Left ventricle myocardium inferior (tissue), 1 donor: Measurements from ENCODE around the gene CRELD2. TPM values are rescaled to one million over a fixed set of nuclear protein-coding genes. Genes with fewer than 3 reads are reported as not detected.

Experiments
- DNase-seq: peaks from one replicate; pipeline ENCODE4 v3.0.0-alpha.2; 2020
- H3K27ac ChIP-seq: fragments of 200-600 bp; replicated peaks from 2 replicates; pipeline ENCODE4 v1.8.0; 2021
- H3K27me3 ChIP-seq: fragments of 200-600 bp; 2 replicates; pipeline ENCODE4 v1.8.0; 2021; ENCODE audit warnings: low read depth
- H3K36me3 ChIP-seq: fragments of 200-600 bp; 2 replicates; pipeline ENCODE4 v1.8.0; 2021
- H3K4me1 ChIP-seq: fragments of 200-600 bp; 2 replicates; pipeline ENCODE4 v1.8.0; 2021
- H3K4me3 ChIP-seq: fragments of 200-600 bp; 2 replicates; pipeline ENCODE4 v1.8.0; 2021; ENCODE audit warnings: mild to moderate bottlenecking, moderate library complexity
- H3K9me3 ChIP-seq: fragments of 200-600 bp; replicated peaks from 2 replicates; pipeline ENCODE4 v1.8.0; 2021
- intact Hi-C: fragments of 100-400 bp; cut with micrococcal nuclease; formaldehyde crosslinking; loops from one replicate; pipeline ENCODE4 v1.11.0; 2022
- total RNA-seq: library from RNA; stranded (reverse); fragmentation: NEBNext Ultra II Directional; extraction: Animal tissue kit (Norgen Biotek cat#: 25700); gene quantifications from one replicate; pipeline ENCODE4 v1.2.1, GENCODE V29; 2021
- TF ChIP-seq, protein P1 (sequence below): fragments of 200-600 bp; IDR thresholded peaks from 2 replicates; pipeline ENCODE4 v1.8.0; 2021; ENCODE audit warnings: antibody characterized with exemption, mild to moderate bottlenecking, borderline replicate concordance
- donor health status: DM: no; HTN: yes; CAD: no; lungs with severe emphysema.

CRELD2 gene
- total RNA-seq, 1 donor from 2014 or later = 25.5 TPM

DNA sequence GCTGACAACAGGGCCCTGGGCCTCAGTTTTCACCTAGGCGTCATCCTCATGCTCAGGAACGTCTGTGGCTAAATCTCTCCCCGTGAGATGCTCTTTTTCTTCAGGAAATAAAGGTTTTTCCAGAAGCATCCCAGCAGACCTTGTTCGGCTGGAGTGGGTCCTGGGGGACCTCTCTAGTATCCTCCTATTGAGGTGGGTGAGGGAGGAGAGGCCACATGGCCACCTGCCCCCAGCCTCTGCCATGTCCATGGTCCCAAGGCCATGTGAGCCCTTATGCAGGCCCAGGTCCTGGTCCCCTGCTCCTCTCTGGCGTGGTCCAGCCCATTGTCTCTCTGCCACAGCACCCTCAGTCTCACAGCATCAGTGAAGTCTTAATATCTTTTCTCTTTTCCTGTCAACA lies 22.2 kb upstream of the CRELD2 start:
- Histone ChIP-seq H3K27me3 (no peaks in the 10 kb centered on the region), H3K9me3 (peaks cover 12% of the 10 kb centered on the region), H3K4me3 (no peak overlapping the region), H3K4me1 (peaks cover 20% of the 10 kb centered on the region), H3K36me3 (peaks cover 38% of the 10 kb centered on the region), H3K27ac (no peak overlapping the region)
- TF ChIP-seq, protein P1, sequence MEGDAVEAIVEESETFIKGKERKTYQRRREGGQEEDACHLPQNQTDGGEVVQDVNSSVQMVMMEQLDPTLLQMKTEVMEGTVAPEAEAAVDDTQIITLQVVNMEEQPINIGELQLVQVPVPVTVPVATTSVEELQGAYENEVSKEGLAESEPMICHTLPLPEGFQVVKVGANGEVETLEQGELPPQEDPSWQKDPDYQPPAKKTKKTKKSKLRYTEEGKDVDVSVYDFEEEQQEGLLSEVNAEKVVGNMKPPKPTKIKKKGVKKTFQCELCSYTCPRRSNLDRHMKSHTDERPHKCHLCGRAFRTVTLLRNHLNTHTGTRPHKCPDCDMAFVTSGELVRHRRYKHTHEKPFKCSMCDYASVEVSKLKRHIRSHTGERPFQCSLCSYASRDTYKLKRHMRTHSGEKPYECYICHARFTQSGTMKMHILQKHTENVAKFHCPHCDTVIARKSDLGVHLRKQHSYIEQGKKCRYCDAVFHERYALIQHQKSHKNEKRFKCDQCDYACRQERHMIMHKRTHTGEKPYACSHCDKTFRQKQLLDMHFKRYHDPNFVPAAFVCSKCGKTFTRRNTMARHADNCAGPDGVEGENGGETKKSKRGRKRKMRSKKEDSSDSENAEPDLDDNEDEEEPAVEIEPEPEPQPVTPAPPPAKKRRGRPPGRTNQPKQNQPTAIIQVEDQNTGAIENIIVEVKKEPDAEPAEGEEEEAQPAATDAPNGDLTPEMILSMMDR = no peak
- intact Hi-C loops = no loop called here
- DNase-seq = no peak

DNA sequence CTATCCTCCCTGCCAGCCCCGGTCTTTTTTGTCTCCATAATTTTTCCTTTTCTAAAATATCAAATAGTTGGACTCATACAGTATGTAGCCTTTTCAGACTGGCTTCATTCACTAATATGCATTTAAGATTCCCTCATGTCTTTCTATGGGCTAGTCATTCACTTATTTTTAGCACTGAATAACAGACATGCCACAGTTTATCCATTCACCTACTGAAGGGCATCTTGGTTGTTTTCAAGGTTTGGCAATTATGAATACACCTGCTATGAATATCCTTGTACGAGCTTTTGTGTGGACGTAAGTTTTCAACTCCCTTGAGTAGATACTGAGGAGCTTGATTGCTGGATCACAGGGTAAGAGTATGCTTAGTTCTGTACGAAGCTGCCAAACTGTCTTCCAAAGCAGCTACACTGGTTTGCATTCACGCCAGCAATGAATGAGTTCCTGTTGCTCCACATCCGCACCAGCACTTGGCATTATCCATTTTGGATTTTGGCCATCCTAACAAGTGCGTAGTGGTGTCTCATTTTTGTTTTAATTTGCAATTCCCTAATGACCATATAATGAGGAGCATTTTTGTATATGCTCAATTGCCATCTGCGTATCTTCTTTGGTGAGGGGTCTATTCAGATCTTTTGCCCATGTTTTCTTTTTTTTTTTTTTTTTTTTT lies 21.3 kb upstream of the CRELD2 start:
- Histone ChIP-seq H3K9me3 (peaks cover 12% of the 10 kb centered on the region), H3K4me3 (no peak overlapping the region), H3K27me3 (no peaks in the 10 kb centered on the region), H3K27ac (no peak overlapping the region), H3K4me1 (peaks cover 16% of the 10 kb centered on the region), H3K36me3 (peaks cover 43% of the 10 kb centered on the region)
- DNase-seq = no peak
- TF ChIP-seq, protein P1 = no peak
- intact Hi-C loops = no loop called here

DNA sequence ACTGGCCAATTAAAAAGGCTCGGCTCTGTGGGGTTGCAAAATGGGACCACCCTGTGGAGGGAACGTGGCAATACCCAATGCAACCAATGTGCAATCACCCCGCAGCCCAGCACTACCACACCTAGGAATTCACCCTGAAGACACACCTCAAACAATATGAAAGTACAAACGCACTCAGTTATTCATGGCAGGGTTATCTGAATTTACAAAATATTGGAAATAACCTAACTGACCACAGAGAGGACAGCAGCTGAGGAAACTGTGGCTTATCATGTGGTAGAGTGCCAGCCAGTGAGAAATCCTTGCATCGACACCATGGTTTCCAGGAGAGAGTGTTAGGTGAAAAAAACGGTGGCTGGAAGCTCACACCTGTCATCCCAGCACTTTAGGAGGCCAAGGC lies 18.9 kb upstream of the CRELD2 start:
- H3K27me3 ChIP-seq = no peaks in the 10 kb centered on the region
- H3K4me3 ChIP-seq = no peak overlapping the region
- peaks cover 8% of the 10 kb centered on the region for H3K9me3 ChIP-seq
- TF ChIP-seq, protein P1 = no peak
- intact Hi-C loops = no loop called here
- no peak overlapping the region for H3K27ac ChIP-seq
- H3K4me1 ChIP-seq = peaks cover 19% of the 10 kb centered on the region
- peaks cover 64% of the 10 kb centered on the region for H3K36me3 ChIP-seq
- no peak for DNase-seq

DNA sequence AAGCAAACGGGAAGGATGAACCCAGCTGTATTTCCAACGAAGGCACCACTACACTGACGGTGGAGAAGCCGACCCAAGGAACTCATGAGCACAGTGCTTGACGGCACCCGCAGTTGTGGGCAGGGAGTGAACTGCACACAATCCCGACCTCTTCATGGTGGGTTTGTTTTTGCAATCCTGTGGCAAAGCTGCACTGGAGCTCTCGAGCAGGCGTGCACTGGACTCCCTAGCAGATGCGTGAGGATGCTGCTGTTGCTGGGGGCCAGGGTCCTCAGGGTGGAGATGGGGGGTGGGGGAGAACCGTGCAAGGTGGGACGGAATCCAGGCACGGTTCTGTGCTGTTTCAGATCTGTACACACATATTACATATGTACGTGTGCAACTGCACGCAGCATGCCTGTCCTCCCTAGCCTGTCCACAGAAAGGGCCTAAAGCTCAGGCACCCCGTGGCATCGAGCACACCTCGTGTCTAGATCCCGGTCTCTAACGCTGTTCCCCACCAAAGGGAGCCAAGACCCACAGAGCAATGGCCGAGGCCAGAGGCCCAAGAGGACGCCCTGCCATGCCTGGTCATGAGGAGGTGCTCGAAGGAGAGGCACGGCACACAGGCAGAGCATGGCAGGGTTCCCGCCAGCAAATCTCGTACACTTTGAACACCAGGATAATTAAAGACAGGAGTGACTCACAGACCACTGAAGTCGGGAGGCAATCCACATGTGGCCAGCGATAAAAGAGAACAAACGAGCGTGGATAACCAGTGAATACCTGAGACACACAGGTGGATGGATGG lies 17.8 kb upstream of the CRELD2 start:
- intact Hi-C loops = no loop called here
- Histone ChIP-seq H3K4me3 (no peak overlapping the region), H3K36me3 (peaks cover 66% of the 10 kb centered on the region), H3K9me3 (peaks cover 4% of the 10 kb centered on the region), H3K27ac (no peak overlapping the region), H3K4me1 (peaks cover 19% of the 10 kb centered on the region), H3K27me3 (no peaks in the 10 kb centered on the region)
- TF ChIP-seq, protein P1 = no peak
- DNase-seq = no peak

DNA sequence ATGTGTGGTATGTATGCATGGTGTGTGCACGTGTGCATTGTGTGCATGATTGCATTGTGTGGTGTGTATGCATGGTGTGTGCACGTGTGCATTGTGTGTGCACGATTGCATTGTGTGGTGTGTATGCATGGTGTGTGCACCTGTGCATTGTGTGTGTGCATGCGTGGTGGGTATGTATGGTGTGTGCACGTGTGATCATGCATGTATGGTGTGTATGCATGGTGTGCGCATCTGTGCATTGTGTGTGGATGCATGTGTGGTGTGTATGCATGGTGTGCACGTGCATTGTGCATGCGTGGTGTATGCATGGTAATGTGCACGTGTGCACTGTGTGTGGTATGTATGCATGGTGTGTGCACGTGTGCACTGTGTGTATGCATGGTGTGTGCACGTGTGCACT lies 17.0 kb upstream of the CRELD2 start:
- intact Hi-C loops = no loop called here
- peaks cover 19% of the 10 kb centered on the region for H3K4me1 ChIP-seq
- no peak overlapping the region for H3K4me3 ChIP-seq
- no peaks in the 10 kb centered on the region for H3K27me3 ChIP-seq
- no peak for DNase-seq
- no peak overlapping the region for H3K27ac ChIP-seq
- H3K36me3 ChIP-seq = peaks cover 74% of the 10 kb centered on the region
- TF ChIP-seq, protein P1 = no peak
- peaks cover 4% of the 10 kb centered on the region for H3K9me3 ChIP-seq
